ENCODE measurements around the gene THAP11.

GRCh38 chr16:67807148-67807682, 34.9 kb upstream of the THAP11 start:
- TF ChIP-seq CTCF (conservative IDR thresholded peaks at IDR 0.05; ENCODE audit: low read depth, low read length) = no peak
- no peak for TF ChIP-seq EZH2 (IDR thresholded peaks at IDR 0.05; ENCODE audit: low read length, unreplicated experiment)

Data from PC-3 (cell line).